ENCODE results near the gene RABEP1.
"Not testable (repeated sequence)": the region's sequence is repeated elsewhere in the genome, so short reads cannot be mapped to it uniquely, and the experiment has no call there.

RABEP1 gene

DNA sequence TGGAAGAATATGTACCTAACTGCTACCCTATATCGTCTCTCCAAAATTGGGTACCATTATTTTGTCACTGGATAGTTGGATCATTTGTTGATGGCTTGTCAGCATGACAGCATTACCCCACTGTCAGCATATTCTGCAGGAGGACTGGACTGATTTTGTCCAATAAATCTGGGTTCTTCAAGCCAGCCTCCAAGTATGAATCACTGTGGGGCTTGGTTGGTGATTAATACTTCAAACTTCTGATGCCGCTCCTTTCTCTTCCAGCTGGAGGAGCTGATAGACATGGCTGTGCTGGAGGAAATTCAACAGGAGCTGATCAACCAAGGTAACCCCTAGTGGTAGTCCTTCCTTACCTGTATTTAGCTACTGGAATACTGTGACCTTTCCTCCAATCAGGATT lies 140.4 kb downstream of the RABEP1 start:
- DNase-seq (ENCODE audit: low spot score) = peak; percentile 74

GRCh38 chr17:5424909-5425308 lies 142.8 kb downstream of the RABEP1 start:
- DNase-seq (ENCODE audit: low spot score) = no peak

GRCh38 chr17:5425826-5426225 lies 143.7 kb downstream of the RABEP1 start:
- DNase-seq (ENCODE audit: low spot score) = no peak

GRCh38 chr17:5429191-5429887 lies 147.3 kb downstream of the RABEP1 start:
- DNase-seq (ENCODE audit: low spot score) = no peak

DNA sequence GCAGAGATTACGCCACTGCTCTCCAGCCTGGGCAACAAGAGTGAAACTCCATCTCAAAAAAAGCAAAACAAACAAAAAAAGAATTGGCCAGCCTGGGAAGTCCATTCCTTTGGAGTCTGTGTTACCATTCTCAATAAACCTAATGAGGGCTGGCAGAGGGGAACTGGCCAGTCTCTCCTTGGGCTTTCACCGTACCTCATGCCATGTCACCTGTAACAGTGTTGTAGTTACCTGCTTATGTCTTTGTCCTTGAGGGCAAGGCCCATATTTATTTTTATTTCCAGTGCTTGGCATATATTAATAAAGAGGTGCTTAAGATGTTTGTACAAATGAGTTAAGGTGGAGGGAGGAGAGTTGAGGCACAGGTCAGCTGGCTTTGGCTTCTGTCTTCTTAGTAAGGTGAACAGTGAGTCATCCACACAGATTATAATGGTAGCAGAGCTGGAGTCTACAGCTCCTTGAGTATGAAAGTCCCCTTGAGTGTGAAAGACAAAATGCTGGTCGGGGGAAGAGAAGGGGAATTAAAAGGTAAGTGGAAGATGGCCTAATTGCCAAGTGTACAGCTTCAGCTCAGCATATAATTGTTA lies 148.4 kb downstream of the RABEP1 start:
- DNase-seq (ENCODE audit: low spot score) = no peak

DNA sequence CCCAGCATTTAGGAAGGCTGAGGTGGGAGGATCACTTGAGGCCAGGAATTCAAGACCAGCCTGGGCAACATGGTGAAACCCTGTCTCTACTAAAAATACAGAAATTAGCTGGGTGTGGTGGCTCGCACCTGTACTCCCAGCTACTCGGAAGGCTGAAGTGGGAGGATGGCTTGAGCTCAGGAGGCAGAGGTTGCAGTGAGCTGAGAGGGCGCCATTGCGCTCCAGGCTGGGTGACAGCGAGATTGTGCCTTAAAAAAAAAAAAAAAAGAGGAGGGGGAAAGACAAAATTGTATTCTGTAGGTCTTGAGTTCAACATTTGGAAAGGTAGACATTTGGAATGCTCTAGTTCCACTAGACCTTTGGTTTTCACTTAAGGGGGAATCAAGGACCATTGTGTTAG lies 149.2 kb downstream of the RABEP1 start:
- DNase-seq (ENCODE audit: low spot score) = not testable (repeated sequence)

DNA sequence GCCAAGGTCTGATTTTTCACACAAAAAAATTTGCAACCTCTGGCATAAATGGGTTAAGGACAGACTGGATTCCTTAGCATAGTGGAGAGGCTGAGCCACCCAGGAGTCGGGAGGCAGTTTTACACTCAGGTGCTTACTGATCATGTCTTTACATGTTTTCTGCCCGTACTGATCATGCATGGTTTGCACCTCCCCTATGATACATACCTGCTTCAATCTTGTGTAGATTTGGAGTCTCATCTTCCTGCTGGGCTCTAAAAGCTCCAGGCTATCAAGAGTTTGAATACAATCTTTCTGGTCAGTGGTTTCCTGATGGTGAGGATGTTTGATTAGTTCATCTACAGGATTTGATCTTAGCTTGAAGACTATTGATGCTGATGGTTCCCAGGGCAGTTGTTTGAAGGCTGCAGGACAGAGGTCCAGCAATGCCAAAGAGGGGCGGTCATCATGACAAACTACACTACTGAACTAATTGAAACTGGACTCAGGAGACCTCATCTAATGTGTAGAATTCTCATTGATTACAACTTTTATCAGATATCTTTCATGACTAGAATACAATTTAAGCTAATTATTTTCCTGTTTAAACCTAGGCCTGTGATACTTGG lies 150.0 kb downstream of the RABEP1 start:
- DNase-seq (ENCODE audit: low spot score) = no peak

GRCh38 chr17:5434984-5435383 lies 152.9 kb downstream of the RABEP1 start:
- no peak for DNase-seq (ENCODE audit: low spot score)

Data from AG20443 (cell line).